HEK293 (cell line): ENCODE measurements around the gene DNAI1.
"Not testable (repeated sequence)": the region's sequence is repeated elsewhere in the genome, so short reads cannot be mapped to it uniquely, and the experiment has no call there.

Experiments used
- INSM2 ChIP-seq: fragments of 450-650 bp; formaldehyde crosslinking; IDR thresholded peaks from 2 replicates; pipeline ENCODE4 v1.5.1; 2016; ENCODE audit warnings: missing biosample characterization, missing genetic modification characterization
- KLF10 ChIP-seq: fragments of 450-650 bp; IDR thresholded peaks from 2 replicates; pipeline ENCODE4 v1.5.1; 2018; ENCODE audit warnings: missing biosample characterization, mild to moderate bottlenecking, missing genetic modification characterization
- PBX3 ChIP-seq: sonication (generic); formaldehyde crosslinking; IDR thresholded peaks from 2 replicates; pipeline ENCODE4 v1.8.1; 2022; ENCODE audit warnings: mild to moderate bottlenecking, moderate library complexity, missing genetic modification reagents
- REST ChIP-seq: fragments of 450-650 bp; formaldehyde crosslinking; IDR thresholded peaks from 2 replicates; pipeline ENCODE4 v1.5.1; 2016; ENCODE audit warnings: missing biosample characterization, missing genetic modification characterization
- TRIM28 ChIP-seq: IDR thresholded peaks from 2 replicates; pipeline ENCODE4 v1.6.1; 2011; ENCODE audit warnings: low read length, control low read depth, borderline replicate concordance
- ZBTB49 ChIP-seq: fragments of 450-650 bp; formaldehyde crosslinking; IDR thresholded peaks from 2 replicates; pipeline ENCODE4 v1.5.1; 2016; ENCODE audit warnings: missing biosample characterization, missing genetic modification characterization, low read depth
- TF ChIP-seq, protein P1 (sequence below): fragments of 450-650 bp; formaldehyde crosslinking; IDR thresholded peaks from 2 replicates; pipeline ENCODE4 v1.5.1; 2016; ENCODE audit warnings: missing biosample characterization, missing genetic modification characterization
- TF ChIP-seq, protein P2 (sequence below): fragments of 450-650 bp; formaldehyde crosslinking; IDR thresholded peaks from 2 replicates; pipeline ENCODE4 v1.5.1; 2016; ENCODE audit warnings: missing biosample characterization, missing genetic modification characterization

- TF ChIP-seq, protein P1, sequence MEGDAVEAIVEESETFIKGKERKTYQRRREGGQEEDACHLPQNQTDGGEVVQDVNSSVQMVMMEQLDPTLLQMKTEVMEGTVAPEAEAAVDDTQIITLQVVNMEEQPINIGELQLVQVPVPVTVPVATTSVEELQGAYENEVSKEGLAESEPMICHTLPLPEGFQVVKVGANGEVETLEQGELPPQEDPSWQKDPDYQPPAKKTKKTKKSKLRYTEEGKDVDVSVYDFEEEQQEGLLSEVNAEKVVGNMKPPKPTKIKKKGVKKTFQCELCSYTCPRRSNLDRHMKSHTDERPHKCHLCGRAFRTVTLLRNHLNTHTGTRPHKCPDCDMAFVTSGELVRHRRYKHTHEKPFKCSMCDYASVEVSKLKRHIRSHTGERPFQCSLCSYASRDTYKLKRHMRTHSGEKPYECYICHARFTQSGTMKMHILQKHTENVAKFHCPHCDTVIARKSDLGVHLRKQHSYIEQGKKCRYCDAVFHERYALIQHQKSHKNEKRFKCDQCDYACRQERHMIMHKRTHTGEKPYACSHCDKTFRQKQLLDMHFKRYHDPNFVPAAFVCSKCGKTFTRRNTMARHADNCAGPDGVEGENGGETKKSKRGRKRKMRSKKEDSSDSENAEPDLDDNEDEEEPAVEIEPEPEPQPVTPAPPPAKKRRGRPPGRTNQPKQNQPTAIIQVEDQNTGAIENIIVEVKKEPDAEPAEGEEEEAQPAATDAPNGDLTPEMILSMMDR (tag by site-specific recombination), result not testable (repeated sequence)
- TF ChIP-seq, protein P2, sequence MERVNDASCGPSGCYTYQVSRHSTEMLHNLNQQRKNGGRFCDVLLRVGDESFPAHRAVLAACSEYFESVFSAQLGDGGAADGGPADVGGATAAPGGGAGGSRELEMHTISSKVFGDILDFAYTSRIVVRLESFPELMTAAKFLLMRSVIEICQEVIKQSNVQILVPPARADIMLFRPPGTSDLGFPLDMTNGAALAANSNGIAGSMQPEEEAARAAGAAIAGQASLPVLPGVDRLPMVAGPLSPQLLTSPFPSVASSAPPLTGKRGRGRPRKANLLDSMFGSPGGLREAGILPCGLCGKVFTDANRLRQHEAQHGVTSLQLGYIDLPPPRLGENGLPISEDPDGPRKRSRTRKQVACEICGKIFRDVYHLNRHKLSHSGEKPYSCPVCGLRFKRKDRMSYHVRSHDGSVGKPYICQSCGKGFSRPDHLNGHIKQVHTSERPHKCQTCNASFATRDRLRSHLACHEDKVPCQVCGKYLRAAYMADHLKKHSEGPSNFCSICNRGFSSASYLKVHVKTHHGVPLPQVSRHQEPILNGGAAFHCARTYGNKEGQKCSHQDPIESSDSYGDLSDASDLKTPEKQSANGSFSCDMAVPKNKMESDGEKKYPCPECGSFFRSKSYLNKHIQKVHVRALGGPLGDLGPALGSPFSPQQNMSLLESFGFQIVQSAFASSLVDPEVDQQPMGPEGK, result not testable (repeated sequence)
- not testable (repeated sequence) for TF ChIP-seq KLF10 (tag by site-specific recombination); TRIM28; INSM2; REST; ZBTB49 (tag by site-specific recombination); PBX3 (CRISPR knock-in tag)
Observed at GRCh38 chr9:34437926-34438307, 20.7 kb upstream of the DNAI1 start.
